Lung (tissue), 12 donors: ENCODE measurements around the gene NPEPPS. TPM values are rescaled to one million over a fixed set of nuclear protein-coding genes. Genes with fewer than 3 reads are reported as not detected.

Source experiments
- ATAC-seq: fragments of 200-7000 bp; cut with Tn5 transposase; one replicate; pipeline ENCODE4 v1.9.1; 2020; ENCODE audit warnings: moderate number of reproducible peaks; ENCODE audit not compliant: insufficient read depth, low FRiP score
- DNase-seq, 3 donors: peaks; one replicate each; pipeline ENCODE4 v3.0.0-alpha.2; 2013 to 2017
- H3K27ac ChIP-seq, 2 donors: one replicate each; pipeline ENCODE4 v1.5.1; 2013; ENCODE audit warnings: mild to moderate bottlenecking in 2 of 2, moderate library complexity in 2 of 2, control low read depth in 1 of 2, inconsistent platforms in 1 of 2, low read depth in 1 of 2, low read length in 1 of 2
- H3K27me3 ChIP-seq, 3 donors: one replicate each; pipeline ENCODE4 v1.5.1; 2013; ENCODE audit warnings: low read length in 2 of 3; ENCODE audit not compliant: control insufficient read depth in 3 of 3, insufficient read depth in 3 of 3
- H3K36me3 ChIP-seq, 4 donors: one replicate each; pipeline ENCODE4 v1.5.1; 2013; ENCODE audit warnings: low read length in 4 of 4, mild to moderate bottlenecking in 1 of 4, moderate library complexity in 1 of 4; ENCODE audit not compliant: control insufficient read depth in 4 of 4, insufficient read depth in 4 of 4
- H3K4me1 ChIP-seq, 5 donors: one replicate each; pipeline ENCODE4 v1.5.1; 2013; ENCODE audit warnings: low read length in 5 of 5, mild to moderate bottlenecking in 2 of 5, moderate library complexity in 1 of 5; ENCODE audit not compliant: control insufficient read depth in 5 of 5, insufficient read depth in 5 of 5
- H3K4me3 ChIP-seq: one replicate; pipeline ENCODE4 v1.5.1; 2013; ENCODE audit warnings: mild to moderate bottlenecking, control low read depth, moderate library complexity
- H3K9ac ChIP-seq, 2 donors: one replicate each; pipeline ENCODE4 v1.5.1; 2013; ENCODE audit warnings: low read length in 2 of 2, control low read depth in 1 of 2; ENCODE audit not compliant: insufficient read depth in 1 of 2
- H3K9me3 ChIP-seq, 4 donors: one replicate each; pipeline ENCODE4 v1.5.1; 2013; ENCODE audit warnings: low read length in 3 of 4, mild to moderate bottlenecking in 1 of 4, moderate library complexity in 1 of 4; ENCODE audit not compliant: control insufficient read depth in 4 of 4, insufficient read depth in 3 of 4
- WGBS, 2 donors: extraction: QIAGEN DNeasy Blood & Tissue Kit; methylation state at CpG; one replicate each; pipeline ENCODE4 v1.1.7; 2013; 5-methylcytosine and 5-hydroxymethylcytosine counted together
- polyA plus RNA-seq, 2 donors: library from polyadenylated mRNA; stranded (reverse); fragments of 200-250 nt; gene quantifications; one replicate each; pipeline ENCODE4 v1.2.1, GENCODE V29; 2013
- total RNA-seq, 2 donors: library from RNA; depleted of rRNA in 1 of 2; stranded (reverse); fragments of >200 nt in 1 of 2; gene quantifications; one replicate each; pipeline ENCODE4 v1.2.1, GENCODE V29; 2014 to 2021
- TF ChIP-seq, protein P1 (sequence below): IDR thresholded peaks from 2 replicates; pipeline ENCODE4 v1.5.1; 2012; ENCODE audit warnings: mild to moderate bottlenecking; ENCODE audit errors: control extremely low read depth, extremely low read depth
- donor health status: control.
- donor health status: control.
- donor health status: Bipolar disorder and iron deficiency.
- donor health status: healthy.
- donor health status: DM: yes; HTN: yes; CAD: no.

NPEPPS gene
- total and polyA plus RNA-seq, 4 donors: 30.1 to 245 (median 65.4) TPM

DNA sequence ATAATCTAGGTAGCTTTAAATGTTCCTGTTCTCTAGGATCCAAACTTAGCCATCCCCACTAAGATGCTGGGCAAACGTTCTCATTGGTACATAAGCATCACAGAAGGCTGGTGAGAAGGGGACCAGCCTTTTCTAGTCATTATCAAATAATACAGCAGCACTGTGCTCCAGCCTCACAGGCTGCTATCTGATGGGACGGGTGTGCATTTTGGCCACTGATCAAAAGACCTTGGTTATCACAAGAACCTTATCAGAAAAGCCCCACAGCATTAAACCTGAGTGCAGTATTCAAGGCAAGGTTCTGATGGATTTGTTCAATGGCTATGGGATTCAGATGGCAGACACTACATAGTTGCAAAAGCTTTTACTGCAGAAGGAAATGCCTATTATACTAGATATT is 99.7 kb downstream of the NPEPPS start:
- H3K27me3 ChIP-seq: no peaks in the 10 kb centered on the region
- no peak overlapping the region for H3K9ac ChIP-seq
- no peaks in the 10 kb centered on the region for H3K9me3 ChIP-seq
- TF ChIP-seq, protein P1, sequence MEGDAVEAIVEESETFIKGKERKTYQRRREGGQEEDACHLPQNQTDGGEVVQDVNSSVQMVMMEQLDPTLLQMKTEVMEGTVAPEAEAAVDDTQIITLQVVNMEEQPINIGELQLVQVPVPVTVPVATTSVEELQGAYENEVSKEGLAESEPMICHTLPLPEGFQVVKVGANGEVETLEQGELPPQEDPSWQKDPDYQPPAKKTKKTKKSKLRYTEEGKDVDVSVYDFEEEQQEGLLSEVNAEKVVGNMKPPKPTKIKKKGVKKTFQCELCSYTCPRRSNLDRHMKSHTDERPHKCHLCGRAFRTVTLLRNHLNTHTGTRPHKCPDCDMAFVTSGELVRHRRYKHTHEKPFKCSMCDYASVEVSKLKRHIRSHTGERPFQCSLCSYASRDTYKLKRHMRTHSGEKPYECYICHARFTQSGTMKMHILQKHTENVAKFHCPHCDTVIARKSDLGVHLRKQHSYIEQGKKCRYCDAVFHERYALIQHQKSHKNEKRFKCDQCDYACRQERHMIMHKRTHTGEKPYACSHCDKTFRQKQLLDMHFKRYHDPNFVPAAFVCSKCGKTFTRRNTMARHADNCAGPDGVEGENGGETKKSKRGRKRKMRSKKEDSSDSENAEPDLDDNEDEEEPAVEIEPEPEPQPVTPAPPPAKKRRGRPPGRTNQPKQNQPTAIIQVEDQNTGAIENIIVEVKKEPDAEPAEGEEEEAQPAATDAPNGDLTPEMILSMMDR: no peak
- H3K36me3 ChIP-seq: peaks cover 0 to 7% (median 2%) of the 10 kb centered on the region in 4 donors
- H3K4me3 ChIP-seq: no peak overlapping the region
- no peak overlapping the region for H3K27ac ChIP-seq
- 72 to 82% methylated on average over 2 of the region's 2 CpGs for WGBS, 2 donors
- DNase-seq (no peak), ATAC-seq (no peak)
- peaks cover 0 to 2% (median 0%) of the 10 kb centered on the region in 5 donors for H3K4me1 ChIP-seq

GRCh38 chr17:47632991-47633390 is 102.1 kb downstream of the NPEPPS start:
- H3K4me3 ChIP-seq: no peak overlapping the region
- ATAC-seq (no peak), DNase-seq (no peak)
- H3K36me3 ChIP-seq: peaks cover 0 to 11% (median 3%) of the 10 kb centered on the region in 4 donors
- peaks cover 0 to 2% (median 0%) of the 10 kb centered on the region in 5 donors for H3K4me1 ChIP-seq
- no peak overlapping the region for H3K27ac ChIP-seq
- no peak overlapping the region for H3K9ac ChIP-seq
- WGBS, 2 donors: 94 to 98% methylated on average over 3 of the region's 3 CpGs
- no peaks in the 10 kb centered on the region for H3K27me3 ChIP-seq
- no peaks in the 10 kb centered on the region for H3K9me3 ChIP-seq
- TF ChIP-seq, protein P1: no peak

GRCh38 chr17:47633996-47634395 is 103.1 kb downstream of the NPEPPS start:
- no peak overlapping the region for H3K27ac ChIP-seq
- no peaks in the 10 kb centered on the region for H3K27me3 ChIP-seq
- H3K4me1 ChIP-seq: peaks cover 0 to 2% (median 0%) of the 10 kb centered on the region in 5 donors
- TF ChIP-seq, protein P1: no peak
- ATAC-seq (no peak), DNase-seq (no peak)
- H3K9me3 ChIP-seq: no peaks in the 10 kb centered on the region
- 97 to 98% methylated on average over 1 of the region's 1 CpG for WGBS, 2 donors
- no peak overlapping the region for H3K4me3 ChIP-seq
- H3K36me3 ChIP-seq: peaks cover 0 to 11% (median 4%) of the 10 kb centered on the region in 4 donors
- H3K9ac ChIP-seq: no peak overlapping the region

GRCh38 chr17:47634870-47635269 is 104.0 kb downstream of the NPEPPS start:
- TF ChIP-seq, protein P1: no peak
- Histone ChIP-seq H3K27ac (no peak overlapping the region), H3K4me3 (no peak overlapping the region), H3K27me3 (no peaks in the 10 kb centered on the region), H3K9ac (no peak overlapping the region), H3K4me1 (peaks cover 0 to 2% (median 0%) of the 10 kb centered on the region in 5 donors), H3K9me3 (no peaks in the 10 kb centered on the region), H3K36me3 (peaks cover 0 to 11% (median 4%) of the 10 kb centered on the region in 4 donors)
- DNase-seq (no peak), ATAC-seq (no peak)
- 98 to 99% methylated on average over 3 of the region's 3 CpGs for WGBS, 2 donors
